ENCODE measurements around the gene RPS19BP1.
"Not testable (repeated sequence)": the region's sequence is repeated elsewhere in the genome, so short reads cannot be mapped to it uniquely, and the experiment has no call there.

RPS19BP1 gene

DNA sequence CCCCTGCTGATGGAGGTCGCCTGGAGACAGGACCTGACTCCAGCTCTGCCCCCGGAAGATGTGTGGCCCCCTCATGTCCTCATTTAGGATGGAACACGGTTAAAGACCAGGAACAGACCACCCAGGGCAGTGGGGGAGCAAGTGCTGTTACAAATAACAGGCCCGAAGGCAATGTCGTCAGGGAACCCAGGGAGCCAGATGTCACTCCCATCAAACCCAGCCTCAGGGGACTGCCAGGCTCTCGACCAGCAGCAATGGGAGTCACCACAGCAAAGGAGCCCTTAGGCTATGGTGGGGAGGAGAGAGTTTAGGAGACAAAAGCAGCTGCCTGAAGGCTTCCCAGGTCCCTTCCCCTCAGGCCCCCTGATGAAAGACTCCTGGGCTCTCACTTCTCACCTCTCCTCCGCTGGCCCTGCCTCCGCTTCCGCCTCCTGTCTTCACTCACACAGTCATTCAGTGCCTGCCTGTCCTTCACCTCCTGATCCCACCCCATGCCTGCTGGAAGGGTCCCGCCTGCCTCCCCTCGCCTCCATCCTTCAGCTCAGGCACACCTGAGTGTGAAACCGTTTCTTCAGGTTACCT lies 4.4 kb downstream of the RPS19BP1 start:
- DNase-seq (ENCODE audit: low spot score), result no peak

GRCh38 chr22:39527481-39527961 lies 5.0 kb downstream of the RPS19BP1 start:
- DNase-seq (ENCODE audit: low spot score), result no peak

DNA sequence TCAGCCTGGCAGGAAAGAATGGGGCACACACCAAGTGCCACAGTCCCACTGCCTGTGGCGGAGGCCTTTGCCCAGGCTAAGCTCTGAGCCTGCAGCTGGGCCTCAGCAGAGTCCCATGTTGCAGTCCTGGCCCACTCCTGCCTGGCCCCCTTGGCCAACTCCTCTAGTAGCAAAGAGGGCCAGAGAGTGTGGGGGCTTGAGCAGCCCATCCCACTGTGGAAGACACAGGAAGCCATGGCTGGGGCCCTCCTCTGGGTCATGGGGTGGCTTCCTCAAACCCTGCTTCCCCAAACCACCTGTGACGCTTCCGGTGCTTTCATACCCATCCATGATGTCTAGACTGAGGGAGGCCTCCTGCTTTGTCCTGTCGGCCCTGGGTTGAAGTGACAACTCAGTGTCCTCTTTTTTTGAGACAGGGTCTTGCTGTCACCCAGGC lies 5.8 kb downstream of the RPS19BP1 start:
- DNase-seq (ENCODE audit: low spot score), result no peak

DNA sequence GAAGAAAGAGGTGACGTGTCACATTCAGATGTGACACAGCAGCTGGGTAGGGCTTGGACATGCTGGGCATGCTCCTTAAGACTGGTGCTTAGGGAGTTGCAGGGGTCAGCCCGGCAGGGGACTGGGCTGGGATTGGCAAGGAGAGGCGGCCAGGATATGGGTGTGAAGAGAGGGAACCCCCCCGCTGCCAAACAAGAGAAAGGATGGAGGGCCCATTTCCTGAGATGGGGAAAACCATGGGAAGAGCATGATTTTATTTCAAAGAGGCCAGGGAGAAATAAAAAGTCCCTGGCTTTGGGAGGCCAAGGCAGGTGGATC lies 6.9 kb downstream of the RPS19BP1 start:
- no peak for DNase-seq (ENCODE audit: low spot score)

- DNase-seq (ENCODE audit: low spot score), result no peak
Measured at GRCh38 chr22:39524753-39525657, 7.5 kb downstream of the RPS19BP1 start.

DNA sequence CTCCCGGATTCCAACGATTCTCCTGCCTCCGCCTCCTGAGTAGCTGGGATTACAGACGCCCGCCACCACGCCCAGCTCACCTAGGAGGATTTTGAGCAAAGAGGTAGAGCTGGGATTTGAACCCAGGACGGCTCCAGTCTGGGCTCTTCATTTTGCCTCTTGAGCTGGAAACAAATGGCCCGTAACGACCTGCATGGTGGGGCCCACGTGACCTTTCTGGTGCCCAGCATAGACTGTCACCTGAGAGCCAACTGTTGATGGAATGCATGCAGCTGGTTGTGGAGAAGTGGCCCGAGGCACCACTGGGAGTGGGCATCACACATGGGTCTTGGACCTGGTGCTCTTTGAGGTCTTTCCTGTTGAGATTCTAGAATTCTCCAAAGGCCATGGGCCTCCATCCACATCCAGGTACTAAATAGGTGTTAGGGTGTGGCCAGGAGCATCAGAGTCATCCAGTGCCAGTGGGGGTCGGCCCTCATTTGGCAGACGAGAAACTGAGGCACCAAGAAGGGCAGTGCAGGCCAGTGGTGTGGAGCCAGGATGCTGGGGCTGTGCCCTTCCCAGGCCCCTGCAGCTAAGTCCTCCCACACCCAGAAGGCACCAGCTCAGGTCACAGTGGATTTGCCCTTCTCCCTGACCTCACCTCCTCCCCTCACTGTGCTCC lies 8.3 kb downstream of the RPS19BP1 start:
- DNase-seq (ENCODE audit: low spot score), result no peak

DNA sequence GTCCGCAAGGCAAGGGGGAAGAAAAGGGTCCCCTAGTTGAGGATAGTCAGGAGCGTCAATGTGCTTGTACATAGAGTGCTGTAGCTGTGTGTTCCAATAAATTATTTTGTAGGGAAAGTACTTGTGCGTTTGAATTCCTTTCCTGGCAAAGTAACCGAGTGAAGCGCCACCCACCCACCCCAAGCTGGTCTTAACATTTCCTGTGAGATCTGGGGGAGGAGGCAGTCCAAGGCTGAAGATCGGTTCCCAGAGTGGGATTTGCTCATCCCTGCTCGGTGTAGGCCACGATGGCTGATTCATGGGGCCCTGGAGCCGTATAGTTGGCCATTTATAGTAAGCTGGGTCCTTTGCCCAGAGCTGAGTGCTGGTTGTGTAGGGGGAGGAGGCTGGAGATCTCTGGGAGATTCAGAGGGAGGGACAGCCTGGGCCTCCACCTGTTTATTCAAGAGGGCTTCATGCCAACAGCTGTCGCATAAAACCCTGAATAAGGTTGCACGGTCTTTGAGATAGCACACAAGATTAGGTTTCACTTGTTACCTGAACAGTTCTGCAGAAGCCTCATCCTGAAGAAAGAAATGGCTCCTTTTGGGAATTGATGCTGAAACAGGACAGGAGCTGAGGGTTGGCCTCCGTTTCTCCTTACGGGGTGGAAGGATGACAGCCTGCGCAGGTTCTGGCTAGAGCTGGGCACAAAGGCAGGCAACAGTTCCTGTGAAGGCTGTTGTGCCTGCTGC lies 9.8 kb downstream of the RPS19BP1 start:
- DNase-seq (ENCODE audit: low spot score), result no peak

DNA sequence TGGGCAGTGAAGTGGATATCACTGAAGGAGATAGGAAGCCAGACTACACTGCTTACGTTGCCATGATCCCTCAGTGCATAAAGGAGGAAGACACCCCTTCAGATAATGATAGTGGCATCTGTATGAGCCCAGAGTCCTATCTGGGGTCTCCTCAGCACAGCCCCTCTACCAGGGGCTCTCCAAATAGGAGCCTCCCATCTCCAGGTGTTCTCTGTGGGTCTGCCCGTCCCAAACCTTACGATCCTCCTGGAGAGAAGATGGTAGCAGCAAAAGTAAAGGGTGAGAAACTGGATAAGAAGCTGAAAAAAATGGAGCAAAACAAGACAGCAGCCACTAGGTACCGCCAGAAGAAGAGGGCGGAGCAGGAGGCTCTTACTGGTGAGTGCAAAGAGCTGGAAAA lies 10.5 kb downstream of the RPS19BP1 start:
- DNase-seq (ENCODE audit: low spot score), result not testable (repeated sequence)

DNA sequence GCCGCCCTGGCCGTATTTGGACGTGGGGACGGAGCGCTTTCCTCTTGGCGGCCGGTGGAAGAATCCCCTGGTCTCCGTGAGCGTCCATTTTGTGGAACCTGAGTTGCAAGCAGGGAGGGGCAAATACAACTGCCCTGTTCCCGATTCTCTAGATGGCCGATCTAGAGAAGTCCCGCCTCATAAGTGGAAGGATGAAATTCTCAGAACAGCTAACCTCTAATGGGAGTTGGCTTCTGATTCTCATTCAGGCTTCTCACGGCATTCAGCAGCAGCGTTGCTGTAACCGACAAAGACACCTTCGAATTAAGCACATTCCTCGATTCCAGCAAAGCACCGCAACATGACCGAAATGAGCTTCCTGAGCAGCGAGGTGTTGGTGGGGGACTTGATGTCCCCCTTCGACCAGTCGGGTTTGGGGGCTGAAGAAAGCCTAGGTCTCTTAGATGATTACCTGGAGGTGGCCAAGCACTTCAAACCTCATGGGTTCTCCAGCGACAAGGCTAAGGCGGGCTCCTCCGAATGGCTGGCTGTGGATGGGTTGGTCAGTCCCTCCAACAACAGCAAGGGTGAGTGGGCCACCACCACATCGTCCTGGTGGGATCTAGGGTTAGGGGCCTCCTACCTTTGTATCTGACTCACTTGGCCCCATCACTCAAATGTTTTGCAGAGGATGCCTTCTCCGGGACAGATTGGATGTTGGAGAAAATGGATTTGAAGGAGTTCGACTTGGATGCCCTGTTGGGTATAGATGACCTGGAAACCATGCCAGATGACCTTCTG lies 11.3 kb downstream of the RPS19BP1 start:
- DNase-seq (ENCODE audit: low spot score), result not testable (repeated sequence)

DNA sequence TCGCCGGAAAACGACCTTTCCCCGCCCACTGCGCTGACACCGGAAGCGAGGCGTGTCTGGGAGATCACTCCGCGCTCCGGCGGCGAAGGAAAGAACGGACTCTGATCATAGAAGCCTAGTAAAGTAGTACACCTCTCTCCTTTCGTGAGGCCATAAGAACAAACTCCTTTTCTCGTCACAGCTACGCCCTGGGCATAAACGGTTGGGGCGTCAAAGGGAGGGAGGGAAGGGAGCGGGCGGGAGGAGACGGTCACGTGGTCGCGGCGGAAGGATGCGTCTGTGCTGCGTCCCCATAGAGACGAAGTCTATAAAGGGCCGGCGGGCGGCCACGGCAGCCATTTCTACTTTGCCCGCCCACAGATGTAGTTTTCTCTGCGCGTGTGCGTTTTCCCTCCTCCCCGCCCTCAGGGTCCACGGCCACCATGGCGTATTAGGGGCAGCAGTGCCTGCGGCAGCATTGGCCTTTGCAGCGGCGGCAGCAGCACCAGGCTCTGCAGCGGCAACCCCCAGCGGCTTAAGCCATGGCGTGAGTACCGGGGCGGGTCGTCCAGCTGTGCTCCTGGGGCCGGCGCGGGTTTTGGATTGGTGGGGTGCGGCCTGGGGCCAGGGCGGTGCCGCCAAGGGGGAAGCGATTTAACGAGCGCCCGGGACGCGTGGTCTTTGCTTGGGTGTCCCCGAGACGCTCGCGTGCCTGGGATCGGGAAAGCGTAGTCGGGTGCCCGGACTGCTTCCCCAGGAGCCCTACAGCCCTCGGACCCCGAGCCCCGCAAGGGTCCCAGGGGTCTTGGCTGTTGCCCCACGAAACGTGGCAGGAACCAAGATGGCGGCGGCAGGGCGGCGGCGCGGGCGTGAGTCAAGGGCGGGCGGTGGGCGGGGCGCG lies 12.1 kb downstream of the RPS19BP1 start, which contains the start of gene ATF4:
ATF4 (plus strand) TSS at position 337 of the 880 bp plus-strand sequence. CDS start 884 bp downstream, outside the sequence.
- peak; percentile 82 for DNase-seq (ENCODE audit: low spot score)

GRCh38 chr22:39519681-39520225 lies 12.8 kb downstream of the RPS19BP1 start:
- peak; percentile 100 for DNase-seq (ENCODE audit: low spot score)

DNA sequence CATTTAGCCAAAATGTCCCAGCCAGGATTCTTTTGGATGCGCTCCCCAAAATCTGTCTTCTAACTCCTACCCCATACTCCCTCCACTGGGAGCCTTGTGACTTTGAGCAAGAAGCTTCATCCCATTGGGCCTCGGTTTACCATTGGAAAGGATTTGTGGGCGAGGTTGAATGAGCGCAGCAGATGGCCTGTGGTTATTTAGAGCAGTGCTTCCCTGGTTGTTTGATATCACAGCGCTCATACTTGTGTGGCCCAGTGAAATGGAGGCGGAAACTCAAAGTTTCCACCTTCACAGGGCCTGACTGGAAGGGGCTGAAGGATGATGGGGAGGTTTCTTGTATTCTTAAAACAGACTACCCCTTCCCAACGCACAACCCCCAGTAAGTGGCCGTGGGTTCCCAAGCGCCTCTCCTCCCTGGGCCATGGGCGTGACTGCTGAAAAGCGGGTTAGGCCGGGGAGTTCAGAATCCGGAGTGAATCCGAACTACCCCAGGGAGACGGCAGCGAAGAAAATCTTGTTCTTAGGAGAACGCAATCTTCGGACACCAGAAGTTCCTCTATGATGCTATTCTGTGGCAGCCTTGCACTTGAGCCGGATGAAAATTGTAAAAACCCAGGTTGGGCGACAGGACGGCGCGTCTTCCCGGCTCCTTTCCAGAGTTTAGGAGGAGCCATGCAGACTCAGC lies 13.4 kb downstream of the RPS19BP1 start:
- no peak for DNase-seq (ENCODE audit: low spot score)

DNA sequence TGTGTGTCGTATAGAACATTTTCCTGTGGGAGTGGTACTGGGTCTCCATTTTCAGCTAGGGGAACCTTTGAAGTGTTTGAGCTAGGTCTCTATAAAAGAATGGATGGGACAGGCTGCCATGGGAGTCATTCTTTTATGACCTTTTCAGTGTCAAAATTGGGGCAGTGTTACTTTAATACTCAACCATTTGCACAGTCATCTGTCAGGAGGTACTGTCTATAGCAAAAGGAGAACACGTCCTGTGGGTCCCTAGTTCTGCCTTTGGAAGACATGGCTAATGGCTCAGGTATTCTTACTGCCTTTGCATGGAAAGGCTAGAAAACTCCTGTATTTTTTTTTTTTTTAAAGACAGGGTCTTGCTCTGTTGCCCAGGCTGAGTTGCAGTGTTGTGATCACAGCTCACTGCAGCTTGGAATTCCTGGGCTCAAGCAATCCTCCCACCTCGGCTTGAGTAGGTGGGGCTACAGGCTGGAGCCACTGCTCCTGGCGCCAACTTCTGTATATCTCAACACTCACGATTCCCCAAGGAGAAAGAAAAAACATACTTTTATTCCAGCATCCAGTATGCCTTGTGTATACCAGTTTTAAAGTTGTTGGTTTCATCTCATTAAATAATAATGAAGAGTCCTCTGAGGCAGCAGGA lies 14.3 kb downstream of the RPS19BP1 start:
- no peak for DNase-seq (ENCODE audit: low spot score)

GRCh38 chr22:39517470-39517869 lies 15.1 kb downstream of the RPS19BP1 start:
- DNase-seq (ENCODE audit: low spot score), result no peak

- DNase-seq (ENCODE audit: low spot score), result no peak
Measured at GRCh38 chr22:39515266-39516050, 17.1 kb downstream of the RPS19BP1 start.

GRCh38 chr22:39514373-39514973 lies 18.1 kb downstream of the RPS19BP1 start:
- DNase-seq (ENCODE audit: low spot score), result no peak

- DNase-seq (ENCODE audit: low spot score), result no peak
Measured at GRCh38 chr22:39513791-39514190, 18.8 kb downstream of the RPS19BP1 start.

DNA sequence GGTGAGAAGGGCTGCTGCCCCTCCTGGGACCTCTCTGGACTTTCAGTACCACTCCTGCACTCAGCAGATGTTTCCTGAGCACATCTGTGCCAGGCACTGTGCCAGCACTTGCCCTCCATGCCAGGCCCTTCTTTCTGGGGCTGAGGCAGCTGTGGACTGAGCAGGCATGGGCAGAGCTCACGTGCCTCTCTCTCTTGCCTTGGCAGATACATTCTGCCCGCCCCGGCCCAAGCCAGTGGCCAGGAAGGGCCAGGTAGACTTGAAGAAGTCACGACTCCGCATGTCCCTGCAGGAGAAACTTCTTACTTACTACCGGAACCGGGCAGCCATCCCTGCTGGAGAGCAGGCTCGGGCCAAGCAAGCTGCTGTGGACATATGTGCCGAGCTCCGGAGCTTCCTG lies 20.5 kb downstream of the RPS19BP1 start:
- no peak for DNase-seq (ENCODE audit: low spot score)

Measured in HuH-7 (cell line).